K562 treated with DMSO at 1 percent for 12 hours (cell line): Measurements from ENCODE around the gene FGF4. TPM values are rescaled to one million over a fixed set of nuclear protein-coding genes. Genes with fewer than 3 reads are reported as not detected.

Experiments
- total RNA-seq: library from RNA; unstranded; fragments of 300-600 nt; gene quantifications from 2 replicates; pipeline ENCODE4 v1.2.3, GENCODE V29; 2022; ENCODE audit not compliant: insufficient read depth

FGF4 gene, protein sequence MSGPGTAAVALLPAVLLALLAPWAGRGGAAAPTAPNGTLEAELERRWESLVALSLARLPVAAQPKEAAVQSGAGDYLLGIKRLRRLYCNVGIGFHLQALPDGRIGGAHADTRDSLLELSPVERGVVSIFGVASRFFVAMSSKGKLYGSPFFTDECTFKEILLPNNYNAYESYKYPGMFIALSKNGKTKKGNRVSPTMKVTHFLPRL
- not detected in 2 replicates for total RNA-seq

GRCh38 chr11:69775163-69775755 lies at the start of gene FGF4:
FGF4 (minus strand) TSS chr11:69775341; CDS start chr11:69775084, 257 bp downstream.

DNA sequence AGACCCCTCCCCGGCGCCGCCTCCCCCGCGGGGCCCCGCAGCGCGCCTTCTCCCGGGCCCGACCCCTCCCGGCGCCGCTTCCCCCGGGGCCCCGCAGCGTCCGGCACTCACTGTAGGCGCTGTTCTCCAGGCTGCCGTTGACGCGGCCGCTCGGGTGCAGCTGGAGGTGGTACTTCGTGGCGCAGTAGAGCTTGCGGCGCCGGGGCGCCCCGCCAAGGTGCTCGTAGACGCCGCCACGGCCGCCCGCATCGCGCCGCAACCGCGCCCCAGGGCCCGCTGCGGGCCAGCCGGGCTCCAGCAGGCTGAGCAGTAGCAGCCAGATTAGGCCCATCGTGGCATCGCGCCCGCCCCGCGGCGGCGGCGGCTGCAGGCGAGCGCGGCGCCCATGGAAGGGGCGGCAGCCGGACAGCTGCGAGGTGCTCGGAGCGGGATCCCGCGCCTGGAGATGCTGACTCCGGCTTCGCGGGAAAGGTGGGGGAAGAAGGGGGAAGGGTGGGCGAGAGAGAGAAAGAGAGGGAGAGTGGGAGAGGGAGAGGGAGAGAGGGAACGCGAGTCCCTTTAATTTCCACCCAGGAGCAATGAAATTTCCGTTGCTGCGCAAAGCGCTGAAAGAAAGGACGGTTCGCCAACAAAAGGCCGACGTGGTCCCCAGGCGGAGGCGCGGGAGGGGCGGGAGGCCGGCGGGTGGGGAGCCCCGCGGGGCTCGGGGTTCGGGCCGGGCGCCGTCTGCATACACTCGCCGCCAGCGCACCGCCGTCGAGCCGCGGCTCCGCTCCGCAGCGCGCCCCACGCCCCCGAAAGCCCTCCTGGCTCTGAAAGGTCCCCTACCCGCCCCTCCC lies 43.7 kb upstream of the FGF4 start, which contains the start of gene FGF3:
TSS of gene FGF3 (minus strand) at position 814 of the 839 bp plus-strand sequence. CDS start at position 331, 483 bp downstream.

Other genes starting within 250 kb of the FGF4 start
- 1.6 and 2.9 TPM in 2 replicates for gene CCND1, start 134.2 kb downstream of the FGF4 start, total RNA-seq
- 14.7 and 32.6 TPM in 2 replicates for gene LTO1, start 100.0 kb downstream of the FGF4 start, total RNA-seq
- not detected in 2 replicates for gene FGF19, start 71.3 kb downstream of the FGF4 start, total RNA-seq
- gene FGF3, start 44.1 kb upstream of the FGF4 start, total RNA-seq: not detected in 2 replicates